GM23248 (cell line): ENCODE measurements around the gene SPINT1.

Experiments
- EZH2 ChIP-seq: fragments of 200-600 bp; sonication (generic); IDR thresholded peaks from 2 replicates; pipeline ENCODE4 v1.6.1; 2018; ENCODE audit warnings: antibody characterized with exemption, mild to moderate bottlenecking; ENCODE audit not compliant: insufficient read depth, poor library complexity, severe bottlenecking
- EZH2phosphoT487 ChIP-seq: fragments of 200-600 bp; sonication (generic); IDR thresholded peaks from 2 replicates; pipeline ENCODE4 v1.6.1; 2018; ENCODE audit warnings: antibody characterized with exemption, moderate library complexity, mild to moderate bottlenecking, low read depth; ENCODE audit not compliant: insufficient read depth

- no peak for TF ChIP-seq EZH2phosphoT487
- no peak for TF ChIP-seq EZH2
These were observed 45.3 kb downstream of the SPINT1 start for GRCh38 chr15:40889112-40889511.
